ENCODE measurements around the gene MEI1. TPM values are rescaled to one million over a fixed set of nuclear protein-coding genes. Genes with fewer than 3 reads are reported as not detected.

Gene MEI1
- total RNA-seq, 1 donor from 2014 or later = not detected

GRCh38 chr22:41766476-41766875 lies 67.2 kb downstream of the MEI1 start:
- no peak for TF ChIP-seq CTCF (IDR thresholded peaks at IDR 0.05)
- intact Hi-C loops (cut with DNase I) = no loop called here

GRCh38 chr22:41768430-41768829 lies 69.1 kb downstream of the MEI1 start:
- no peaks in the 10 kb centered on the region for H3K27me3 ChIP-seq
- no peak for TF ChIP-seq CTCF (IDR thresholded peaks at IDR 0.05)

More at GRCh38 chr22:41766476-41766875, 67.2 kb downstream of the MEI1 start:
- Histone ChIP-seq H3K9me3 (no peaks in the 10 kb centered on the region), H3K4me1 (no peaks in the 10 kb centered on the region), H3K4me3 (no peak overlapping the region), H3K27me3 (no peaks in the 10 kb centered on the region), H3K27ac (no peak overlapping the region), H3K36me3 (no peaks in the 10 kb centered on the region)
- no peak for DNase-seq (ENCODE audit: low spot score in 2 of 2)

GRCh38 chr22:41770715-41771468 lies 71.6 kb downstream of the MEI1 start:
- Histone ChIP-seq H3K9me3 (no peaks in the 10 kb centered on the region), H3K27me3 (no peaks in the 10 kb centered on the region), H3K27ac (no peak overlapping the region), H3K4me3 (no peak overlapping the region), H3K36me3 (no peaks in the 10 kb centered on the region), H3K4me1 (no peaks in the 10 kb centered on the region)
- no peak for DNase-seq (ENCODE audit: low spot score in 2 of 2)
- intact Hi-C loops (cut with DNase I) = no loop called here
- TF ChIP-seq CTCF (IDR thresholded peaks at IDR 0.05) = no peak

More at GRCh38 chr22:41768430-41768829, 69.1 kb downstream of the MEI1 start:
- no peak overlapping the region for H3K4me3 ChIP-seq
- intact Hi-C loops (cut with DNase I) = no loop called here
- no peaks in the 10 kb centered on the region for H3K36me3 ChIP-seq
- no peak overlapping the region for H3K27ac ChIP-seq
- H3K9me3 ChIP-seq = no peaks in the 10 kb centered on the region
- H3K4me1 ChIP-seq = no peaks in the 10 kb centered on the region
- DNase-seq (ENCODE audit: low spot score in 2 of 2) = no peak

GRCh38 chr22:41772198-41772597 lies 72.9 kb downstream of the MEI1 start:
- intact Hi-C loops (cut with DNase I) = no loop called here
- Histone ChIP-seq H3K27ac (no peak overlapping the region), H3K36me3 (no peaks in the 10 kb centered on the region), H3K4me3 (no peak overlapping the region), H3K9me3 (no peaks in the 10 kb centered on the region), H3K27me3 (no peaks in the 10 kb centered on the region), H3K4me1 (no peaks in the 10 kb centered on the region)
- no peak for DNase-seq (ENCODE audit: low spot score in 2 of 2)
- TF ChIP-seq CTCF (IDR thresholded peaks at IDR 0.05) = no peak

GRCh38 chr22:41772645-41773044 lies 73.3 kb downstream of the MEI1 start:
- Histone ChIP-seq H3K9me3 (no peaks in the 10 kb centered on the region), H3K27ac (no peak overlapping the region), H3K36me3 (no peaks in the 10 kb centered on the region), H3K27me3 (no peaks in the 10 kb centered on the region), H3K4me3 (no peak overlapping the region), H3K4me1 (no peaks in the 10 kb centered on the region)
- intact Hi-C loops (cut with DNase I) = no loop called here
- DNase-seq (ENCODE audit: low spot score in 2 of 2) = no peak
- no peak for TF ChIP-seq CTCF (IDR thresholded peaks at IDR 0.05)

All from ascending aorta (tissue), 2 donors.